UCSD-AML1 (cell line): Measurements from ENCODE around the gene POLE.

Experiments used
- DNase-seq: peaks from one replicate; lab custom pipeline; 2025; ENCODE audit not compliant: unreplicated experiment; lab: John Stamatoyannopoulos, UW

Gene POLE

GRCh38 chr12:132657004-132657727, 30.0 kb downstream of the POLE start:
- DNase-seq = no peak

DNA sequence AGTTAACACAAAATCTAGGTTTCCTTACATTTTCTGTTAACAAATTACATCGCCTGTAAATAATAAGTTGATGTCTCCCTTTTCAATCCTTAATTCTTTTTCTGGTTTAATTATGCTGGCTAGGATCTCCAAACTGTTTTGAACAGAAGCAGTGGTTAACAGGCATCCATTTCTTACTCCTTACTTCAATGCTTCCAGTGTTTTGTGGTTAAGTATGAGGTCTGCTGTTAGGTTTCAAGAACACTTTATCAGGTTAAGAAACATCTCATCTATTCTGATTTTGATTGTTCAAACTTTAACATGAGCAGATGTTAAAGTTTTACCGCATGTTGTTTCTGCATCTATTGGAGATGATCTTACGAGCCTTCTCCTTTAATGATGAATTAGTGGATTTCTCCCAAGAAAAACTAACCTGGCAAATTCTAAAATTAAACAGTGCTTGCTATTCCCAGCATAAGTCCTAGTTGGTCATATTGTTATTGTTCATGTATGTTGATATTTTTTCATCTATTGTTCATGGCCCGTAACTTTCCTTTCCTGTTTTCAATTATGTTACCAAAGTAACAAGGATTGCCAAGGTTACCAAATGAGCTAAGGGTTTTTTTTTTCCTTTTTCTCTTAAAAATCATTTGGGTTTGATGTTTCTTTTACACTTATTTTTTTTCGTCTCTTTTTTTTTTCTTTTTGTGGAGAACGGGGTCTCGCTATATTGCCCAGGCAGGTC, 33.4 kb downstream of the POLE start:
- no peak for DNase-seq

DNA sequence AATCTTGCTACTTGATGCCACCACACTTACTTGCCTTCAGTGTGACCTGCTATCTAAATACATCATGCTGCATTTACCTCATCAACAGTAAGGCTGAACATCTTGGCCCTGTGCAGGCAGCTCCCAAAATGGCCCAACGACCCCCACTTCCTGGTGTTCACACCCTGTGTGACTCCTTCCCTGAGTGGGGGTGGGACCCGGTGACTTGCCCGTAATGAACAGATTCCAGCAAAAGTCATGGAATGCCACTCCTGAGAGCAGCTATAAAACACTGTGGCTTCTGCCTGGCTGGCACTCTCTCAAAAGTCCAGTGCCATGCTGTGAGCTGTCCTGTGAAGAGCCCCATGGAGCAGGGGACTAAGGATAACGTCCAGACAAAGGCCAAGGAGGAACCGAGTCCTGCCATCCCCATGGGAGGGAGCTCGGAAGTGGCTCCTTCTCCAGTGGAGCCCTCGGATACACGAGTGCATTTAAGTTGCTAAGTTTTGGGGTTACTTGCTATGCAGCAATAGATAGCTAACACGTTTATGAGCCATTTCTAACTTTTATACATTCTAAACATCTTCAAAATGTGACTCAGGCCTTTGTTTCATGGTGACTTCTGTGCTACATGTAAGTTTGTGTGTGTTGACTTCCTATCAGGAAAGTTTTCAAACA, 35.6 kb downstream of the POLE start:
- DNase-seq = no peak

- DNase-seq = no peak
Measured at GRCh38 chr12:132649226-132649945, 37.8 kb downstream of the POLE start.

DNA sequence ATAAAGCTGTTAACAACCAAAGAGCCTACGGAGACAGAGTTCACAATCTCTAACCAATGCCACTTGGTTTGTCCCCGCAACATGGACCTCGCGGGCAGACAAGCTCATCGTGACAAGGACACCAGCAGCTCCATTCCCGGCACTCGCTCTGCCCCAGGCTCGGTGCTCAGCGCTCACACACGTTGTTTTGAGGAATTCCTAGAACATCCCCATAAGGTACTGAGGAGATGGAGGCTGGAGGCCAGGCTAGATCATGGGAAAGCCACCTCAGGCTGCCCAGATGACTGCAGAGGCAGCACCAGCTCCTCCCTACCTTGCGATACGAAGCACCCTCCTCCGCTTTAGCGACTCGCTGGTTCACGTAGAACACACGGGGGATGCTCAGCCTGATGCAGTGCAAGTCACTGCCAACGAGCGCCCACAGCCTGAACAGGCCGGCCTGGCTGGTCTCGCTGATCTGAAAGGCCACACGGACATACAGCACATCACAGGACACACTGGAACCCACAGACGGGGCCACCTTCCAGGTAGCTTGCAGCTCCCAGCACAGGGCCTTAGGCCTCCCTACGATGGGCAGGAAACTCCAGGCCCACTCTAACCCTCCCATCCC, 38.4 kb downstream of the POLE start:
- DNase-seq = no peak

GRCh38 chr12:132647858-132648257, 39.3 kb downstream of the POLE start:
- no peak for DNase-seq

DNA sequence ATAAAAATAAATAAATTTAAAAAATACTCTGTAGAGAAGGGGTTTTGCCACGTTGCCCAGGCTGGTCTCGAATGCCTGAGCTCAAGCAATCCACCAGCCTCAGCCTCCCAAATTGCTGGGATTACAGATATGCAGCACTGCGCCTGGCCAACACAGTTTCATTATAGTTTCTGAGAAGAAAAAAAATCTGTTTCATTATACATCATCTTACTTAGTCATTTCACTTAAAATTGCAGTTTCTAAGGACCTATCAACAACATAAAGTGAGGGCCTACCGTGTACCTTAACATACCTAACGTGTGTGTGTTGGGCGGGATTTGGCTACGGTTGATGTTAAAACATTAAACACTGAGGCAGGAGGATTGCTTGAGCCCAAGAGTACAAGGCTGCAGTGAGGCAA, 40.3 kb downstream of the POLE start:
- DNase-seq = no peak

- DNase-seq = no peak
Measured at GRCh38 chr12:132642846-132643835, 44.0 kb downstream of the POLE start.

DNA sequence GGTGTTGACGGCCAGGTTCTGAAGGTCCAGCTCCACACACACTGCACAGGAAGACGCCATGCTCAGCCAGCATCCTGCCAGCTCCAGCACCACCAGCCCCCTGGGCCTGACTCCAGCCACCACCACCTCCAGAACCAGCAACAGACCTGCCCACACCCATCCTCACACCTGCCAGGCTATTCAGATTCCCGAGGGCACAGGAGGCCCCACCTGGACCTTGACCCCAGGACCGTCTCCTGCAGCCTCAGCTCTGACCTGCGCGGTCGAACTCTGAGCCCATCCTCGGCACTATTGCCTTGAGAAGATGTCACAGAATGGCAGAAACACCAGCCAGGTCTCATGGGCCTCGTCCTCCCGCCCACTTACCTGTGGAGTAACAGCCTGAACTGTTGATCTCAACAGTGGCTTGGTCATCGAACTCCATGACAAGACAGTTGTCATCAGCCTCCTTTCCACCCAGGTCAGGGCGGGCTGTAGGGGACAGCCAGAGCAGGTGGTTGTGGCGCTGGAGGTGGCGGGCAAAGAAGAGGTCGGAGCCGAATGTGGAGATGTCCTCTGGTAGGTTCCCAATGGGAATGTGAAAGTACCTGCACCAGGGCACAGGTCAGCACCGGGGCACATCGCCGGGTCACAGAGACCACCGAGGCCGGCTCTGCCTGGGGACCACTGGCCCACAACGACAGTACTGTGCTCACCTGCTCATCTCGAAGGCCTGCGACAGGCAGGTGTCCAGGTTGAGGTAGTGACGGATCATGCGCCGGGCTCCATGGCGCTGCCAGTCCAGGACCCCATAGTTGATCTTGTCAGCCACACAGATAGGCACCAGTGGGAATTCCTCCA, 45.1 kb downstream of the POLE start:
- no peak for DNase-seq

DNA sequence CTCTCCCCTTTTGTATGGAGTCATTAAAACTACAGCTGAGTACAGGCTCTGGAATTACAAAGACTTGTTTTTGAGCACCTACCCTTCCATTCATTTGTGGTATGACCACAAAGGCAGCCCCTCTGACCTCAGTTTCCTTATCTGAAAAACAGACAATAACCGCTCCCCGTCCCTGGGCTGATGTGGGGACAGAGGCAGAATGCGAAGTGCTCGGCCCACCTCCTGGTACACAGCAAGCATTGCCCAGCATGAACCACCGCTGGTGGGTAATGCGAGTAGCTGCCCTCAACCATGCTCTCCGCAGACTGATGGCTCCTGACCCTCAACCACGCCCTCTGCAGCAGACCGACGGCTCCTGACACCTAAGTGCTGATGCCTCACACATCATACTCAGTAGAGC, 46.2 kb downstream of the POLE start:
- no peak for DNase-seq

DNA sequence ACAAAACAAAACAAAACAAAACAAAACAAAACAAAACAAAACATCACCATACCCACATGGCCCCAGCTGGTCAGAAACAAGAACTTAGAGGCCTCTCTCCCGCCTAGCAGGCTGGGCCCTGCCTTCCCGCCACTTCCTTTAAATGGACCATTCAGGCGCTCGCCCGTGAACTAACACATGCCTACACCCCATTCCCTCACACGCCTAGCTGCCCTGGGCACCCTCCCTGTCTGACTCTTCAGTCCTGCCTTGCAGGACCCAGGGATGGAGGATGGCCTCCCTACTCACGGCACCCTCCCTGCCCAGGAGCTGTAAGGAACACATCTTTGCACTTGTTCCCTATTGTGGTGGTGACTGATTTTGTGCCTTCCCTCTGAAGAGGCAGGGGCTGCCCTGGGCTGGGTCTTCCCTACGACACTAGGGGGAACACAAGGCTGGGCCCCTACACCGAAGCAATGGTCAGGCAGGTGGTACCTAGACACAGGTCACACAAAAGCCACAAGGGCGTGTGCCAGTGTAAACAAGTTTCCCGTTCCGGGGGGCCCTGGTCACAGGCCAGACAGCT, 47.1 kb downstream of the POLE start:
- DNase-seq = no peak

DNA sequence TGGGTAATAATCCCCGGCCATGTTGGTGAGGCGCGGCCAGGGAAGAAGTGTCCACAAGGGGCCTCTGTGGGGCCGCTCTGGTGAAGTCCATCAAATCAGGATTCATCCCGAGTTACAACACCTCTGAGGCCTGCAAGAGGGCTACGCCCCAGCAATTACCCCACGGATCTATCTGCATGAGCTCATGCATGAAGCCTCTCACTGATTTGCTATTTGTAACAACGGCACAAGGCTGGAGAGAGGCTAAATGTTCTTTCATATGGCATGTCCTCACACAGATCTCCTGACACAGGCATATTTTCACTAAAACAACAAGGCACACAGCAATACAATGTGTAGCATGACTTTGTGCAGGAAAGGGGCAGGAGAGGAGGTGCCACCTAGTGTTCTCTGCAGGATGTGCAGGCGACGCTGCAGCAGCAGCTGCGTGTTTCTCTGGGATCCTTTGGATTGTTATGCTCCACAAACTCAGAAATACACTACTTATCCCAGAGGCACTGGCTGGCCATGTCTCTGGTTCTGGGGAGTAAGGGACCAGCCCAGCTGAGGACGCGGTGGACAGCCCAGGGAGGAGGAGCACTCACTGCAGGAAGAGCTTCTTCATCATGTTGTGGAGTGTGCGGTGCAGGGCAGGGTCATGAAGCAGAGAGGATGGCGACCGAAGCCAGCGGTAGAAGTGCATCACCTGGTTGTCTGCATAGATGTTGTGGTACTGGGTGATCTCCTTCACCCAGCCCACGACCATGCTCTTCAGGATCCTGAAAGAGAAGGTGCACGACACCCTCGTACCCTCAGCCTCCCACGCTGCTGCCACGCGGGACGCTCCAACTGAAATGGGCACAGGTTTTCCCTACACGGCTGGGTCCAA, 48.4 kb downstream of the POLE start:
- peak; percentile 28 for DNase-seq

DNA sequence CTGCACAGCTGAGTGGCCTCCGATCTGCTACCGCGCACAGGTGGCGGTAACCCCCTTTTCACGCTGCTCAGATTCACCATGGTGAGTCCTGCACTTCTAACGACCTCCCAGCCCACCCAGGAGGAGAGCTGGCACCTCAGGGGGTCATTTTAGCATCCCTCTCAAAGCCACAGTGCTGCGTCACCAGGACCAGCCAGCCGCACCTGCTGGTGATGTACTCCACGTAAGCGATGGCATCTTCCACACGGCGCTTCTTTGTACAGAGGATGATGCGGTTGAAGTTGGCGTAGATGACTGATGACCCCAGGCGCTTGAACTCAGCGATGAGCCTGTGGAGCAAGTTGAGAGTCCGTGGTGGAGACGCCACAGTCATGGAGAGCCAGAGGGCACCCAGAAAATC, 49.3 kb downstream of the POLE start:
- DNase-seq = no peak

DNA sequence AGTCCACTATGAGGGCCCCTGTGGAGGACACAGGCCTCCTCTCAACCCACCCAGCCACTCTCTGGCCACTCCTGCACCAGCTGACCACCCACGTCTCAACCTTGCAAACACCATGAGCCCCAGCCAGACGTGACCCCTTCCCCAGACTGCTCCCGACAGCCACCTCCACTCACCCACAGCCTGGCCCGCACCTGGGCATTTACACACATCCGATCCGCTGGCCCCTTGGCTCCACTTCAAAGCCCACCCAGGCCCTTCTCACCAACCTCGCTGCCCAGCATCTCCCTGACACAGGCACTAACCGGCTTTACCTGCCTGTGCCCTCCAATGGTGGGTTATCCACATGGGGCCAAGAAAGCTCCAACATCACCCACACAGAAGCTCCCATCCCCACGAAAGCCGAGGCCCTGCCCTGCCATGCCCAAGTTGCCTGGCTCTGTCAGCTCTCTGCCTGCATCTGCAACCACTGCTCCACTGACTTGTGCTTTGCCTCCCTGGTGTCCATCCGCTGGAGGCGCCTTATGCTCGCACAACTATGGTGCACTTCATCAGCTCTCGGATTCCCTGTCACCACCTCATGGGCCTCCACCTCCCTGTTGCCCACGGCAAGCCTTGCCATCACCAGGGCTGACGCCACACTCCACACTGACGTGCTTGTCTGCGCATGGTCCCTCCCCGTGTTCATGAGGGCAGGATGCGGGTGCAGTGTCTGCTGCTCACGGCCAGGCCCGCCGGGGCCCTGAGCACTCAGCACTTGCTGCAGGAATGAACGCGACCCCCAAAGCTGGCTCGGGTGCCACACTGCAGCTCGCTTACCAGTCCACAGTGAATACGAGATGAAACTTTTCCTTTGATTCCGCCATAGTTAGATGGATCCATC, 51.8 kb downstream of the POLE start:
- DNase-seq = no peak

- DNase-seq = no peak
Measured at GRCh38 chr12:132634411-132634990, 52.6 kb downstream of the POLE start.

DNA sequence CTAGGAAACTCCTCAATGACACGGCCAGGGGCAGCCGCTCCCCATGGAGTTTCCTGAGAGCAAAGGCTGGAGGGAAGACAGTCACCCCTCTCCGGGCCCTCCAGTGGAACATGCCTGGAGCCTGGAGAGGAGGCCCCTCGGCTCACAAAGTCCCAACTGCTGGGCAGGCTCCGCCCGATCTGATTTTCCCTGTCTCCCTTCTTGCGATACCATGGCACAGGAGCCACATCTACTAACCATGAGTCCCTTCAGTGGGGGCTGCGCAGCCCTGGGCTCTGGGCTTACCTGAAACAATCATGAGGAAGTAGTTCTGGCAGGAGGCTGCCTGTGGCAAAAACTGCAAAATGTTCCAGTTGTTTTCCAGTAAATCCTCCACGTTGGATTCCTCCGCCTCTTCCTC, 53.2 kb downstream of the POLE start:
- DNase-seq = no peak
